ENCODE results near the gene TNFRSF25.

Gene TNFRSF25

GRCh38 chr1:6450005-6450450, 15.9 kb downstream of the TNFRSF25 start:
- no peak overlapping the region for H3K27ac ChIP-seq (ENCODE audit: low read length)
- H3K9me3 ChIP-seq (ENCODE audit: insufficient read depth, low read length), result no peaks in the 10 kb centered on the region
- H3K79me2 ChIP-seq (ENCODE audit: low read length), result no peaks in the 10 kb centered on the region
- 0 out of 2 replicates have a peak, but pooled peaks cover 3% of the 10 kb centered on the region for H3K27me3 ChIP-seq (ENCODE audit: low read depth, low read length)
- H3K4me2 ChIP-seq (ENCODE audit: low read length), result no peak overlapping the region
- H4K20me1 ChIP-seq (ENCODE audit: insufficient read depth, low read length), result no peaks in the 10 kb centered on the region
- no peaks in the 10 kb centered on the region for H3K36me3 ChIP-seq (replicated peaks; ENCODE audit: low read depth, low read length)
- no peak overlapping the region for H3K4me3 ChIP-seq (ENCODE audit: low read length)
- TF ChIP-seq EZH2phosphoT487 (IDR thresholded peaks at IDR 0.05; ENCODE audit: low read depth), result no peak
- no peak for TF ChIP-seq CTCF (IDR thresholded peaks at IDR 0.05; ENCODE audit: low read depth, low read length)
- no peaks in the 10 kb centered on the region for H3K4me1 ChIP-seq (ENCODE audit: low read length)
- no peak overlapping the region for H2AFZ ChIP-seq (ENCODE audit: low read depth, low read length)
- no peak overlapping the region for H3K9ac ChIP-seq (ENCODE audit: low read length)

GRCh38 chr1:6448749-6449631, 17.0 kb downstream of the TNFRSF25 start:
- Histone ChIP-seq H3K4me3 (ENCODE audit: low read length) (no peak overlapping the region), H3K4me2 (ENCODE audit: low read length) (no peak overlapping the region), H3K9ac (ENCODE audit: low read length) (no peak overlapping the region), H3K79me2 (ENCODE audit: low read length) (no peaks in the 10 kb centered on the region), H4K20me1 (ENCODE audit: insufficient read depth, low read length) (no peaks in the 10 kb centered on the region), H3K36me3 (replicated peaks; ENCODE audit: low read depth, low read length) (no peaks in the 10 kb centered on the region), H2AFZ (ENCODE audit: low read depth, low read length) (no peak overlapping the region), H3K27ac (ENCODE audit: low read length) (no peak overlapping the region), H3K27me3 (ENCODE audit: low read depth, low read length) (0 out of 2 replicates have a peak, but pooled peaks cover 3% of the 10 kb centered on the region), H3K4me1 (ENCODE audit: low read length) (no peaks in the 10 kb centered on the region), H3K9me3 (ENCODE audit: insufficient read depth, low read length) (no peaks in the 10 kb centered on the region)
- no peak for TF ChIP-seq CTCF (IDR thresholded peaks at IDR 0.05; ENCODE audit: low read depth, low read length)
- no peak for TF ChIP-seq EZH2phosphoT487 (IDR thresholded peaks at IDR 0.05; ENCODE audit: low read depth)

DNA sequence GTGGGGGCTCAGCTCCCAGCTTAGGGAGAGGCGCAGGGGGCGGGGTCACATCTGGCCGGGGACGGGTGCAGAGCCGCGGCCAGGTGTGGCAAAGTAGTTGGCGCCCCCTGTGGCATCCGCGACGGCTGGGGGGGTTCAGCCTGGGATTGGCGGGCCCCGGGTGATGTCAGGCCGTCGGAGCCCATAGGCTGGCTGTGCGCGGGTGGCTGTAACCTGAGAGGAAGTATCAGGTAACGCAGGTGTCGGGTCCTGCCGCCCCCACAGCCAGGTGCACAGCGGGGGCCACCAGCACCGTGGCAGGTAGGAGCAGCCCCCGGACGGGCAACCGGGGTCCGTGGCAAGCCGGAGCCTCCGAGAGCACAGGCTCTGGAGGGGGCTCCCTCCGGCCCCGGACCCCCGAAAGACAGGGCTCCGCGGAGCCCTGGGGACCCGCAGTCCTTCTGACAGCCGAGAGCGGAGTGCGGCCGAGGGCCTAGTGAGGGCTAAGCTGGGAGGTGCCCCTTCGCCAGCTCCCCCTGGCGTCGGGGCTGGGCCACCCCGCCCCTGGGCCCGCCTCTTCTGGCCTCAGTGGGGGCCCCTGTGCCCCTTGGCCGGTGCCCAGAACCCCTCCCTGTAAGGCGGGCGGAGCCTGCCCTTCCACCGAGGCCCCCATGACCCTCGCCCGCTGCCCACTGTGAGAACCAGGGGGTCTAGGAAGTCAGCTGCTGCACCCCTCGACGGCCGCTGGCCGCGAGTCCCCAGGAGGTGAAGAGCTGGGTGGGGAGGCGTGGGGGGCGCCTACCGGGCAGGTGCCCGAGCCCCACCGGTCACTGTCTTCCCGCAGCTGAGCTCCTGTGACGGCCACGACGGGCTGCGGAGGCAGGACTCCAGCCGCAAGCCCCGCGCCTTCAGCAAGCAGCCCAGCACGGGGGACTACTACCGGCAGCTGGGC, 17.9 kb downstream of the TNFRSF25 start:
- no peaks in the 10 kb centered on the region for H4K20me1 ChIP-seq (ENCODE audit: insufficient read depth, low read length)
- TF ChIP-seq CTCF (IDR thresholded peaks at IDR 0.05; ENCODE audit: low read depth, low read length) (no peak), EZH2phosphoT487 (IDR thresholded peaks at IDR 0.05; ENCODE audit: low read depth) (no peak)
- no peaks in the 10 kb centered on the region for H3K79me2 ChIP-seq (ENCODE audit: low read length)
- 0 out of 2 replicates have a peak, but pooled peaks cover 3% of the 10 kb centered on the region for H3K27me3 ChIP-seq (ENCODE audit: low read depth, low read length)
- no peaks in the 10 kb centered on the region for H3K36me3 ChIP-seq (replicated peaks; ENCODE audit: low read depth, low read length)
- H3K27ac ChIP-seq (ENCODE audit: low read length), result no peak overlapping the region
- H3K4me3 ChIP-seq (ENCODE audit: low read length), result peak overlapping the region; percentile 67
- no peak overlapping the region for H3K9ac ChIP-seq (ENCODE audit: low read length)
- H3K4me2 ChIP-seq (ENCODE audit: low read length), result peak overlapping the region; percentile 35
- H3K9me3 ChIP-seq (ENCODE audit: insufficient read depth, low read length), result no peaks in the 10 kb centered on the region
- no peak overlapping the region for H2AFZ ChIP-seq (ENCODE audit: low read depth, low read length)
- no peaks in the 10 kb centered on the region for H3K4me1 ChIP-seq (ENCODE audit: low read length)

Data from OCI-LY3 (cell line).